NCI-H69 (cell line): ENCODE measurements around the gene ARHGAP42.
"Not testable (repeated sequence)": the region's sequence is repeated elsewhere in the genome, so short reads cannot be mapped to it uniquely, and the experiment has no call there.

Experiments
- DNase-seq: peaks from one replicate; lab custom pipeline; 2025; lab: John Stamatoyannopoulos, UW

Gene ARHGAP42

DNA sequence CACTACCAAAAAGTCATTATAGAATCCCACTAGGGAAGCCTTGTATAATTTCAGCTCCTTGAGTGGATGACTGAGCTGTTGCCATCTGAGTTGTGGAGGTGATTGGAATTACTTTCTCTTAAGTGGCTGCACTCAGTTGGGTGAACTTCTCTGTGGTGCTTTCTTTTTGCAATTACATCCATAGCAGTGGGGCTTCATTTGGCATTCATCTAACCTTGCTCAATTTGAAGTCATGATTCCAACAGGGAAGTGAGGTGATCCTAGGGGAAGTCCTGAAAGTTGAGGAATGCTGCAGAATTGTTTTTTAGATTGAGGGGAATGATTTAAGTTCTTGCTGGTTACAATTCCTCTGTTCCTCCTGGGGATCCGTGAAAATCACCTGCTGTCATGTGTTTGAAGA, 39.6 kb downstream of the ARHGAP42 start:
- DNase-seq, result peak; percentile 62

GRCh38 chr11:100727410-100727809, 40.3 kb downstream of the ARHGAP42 start:
- no peak for DNase-seq

- DNase-seq, result no peak
These were observed 43.2 kb downstream of the ARHGAP42 start for GRCh38 chr11:100730266-100730665.

DNA sequence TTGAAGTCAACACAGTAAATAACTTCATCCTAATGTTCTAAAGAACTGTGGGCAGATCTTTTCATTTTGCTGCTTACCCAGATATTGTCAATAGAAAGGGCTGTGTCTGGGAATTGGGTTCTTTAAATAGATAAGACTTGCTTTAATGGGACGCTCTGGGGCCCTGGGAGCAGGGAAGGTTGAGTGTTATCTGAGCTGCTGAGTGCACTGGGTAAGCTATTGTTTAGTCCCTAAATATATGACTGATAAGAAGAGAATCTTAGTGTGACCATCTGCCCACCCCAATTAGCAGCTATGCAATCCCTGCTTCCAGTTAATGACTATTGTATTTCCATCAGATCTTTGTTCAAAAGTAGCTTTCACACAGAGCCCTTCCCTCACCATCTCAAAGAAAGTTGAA, 44.4 kb downstream of the ARHGAP42 start:
- peak; percentile 18 for DNase-seq

GRCh38 chr11:100732949-100733348, 45.9 kb downstream of the ARHGAP42 start:
- no peak for DNase-seq

DNA sequence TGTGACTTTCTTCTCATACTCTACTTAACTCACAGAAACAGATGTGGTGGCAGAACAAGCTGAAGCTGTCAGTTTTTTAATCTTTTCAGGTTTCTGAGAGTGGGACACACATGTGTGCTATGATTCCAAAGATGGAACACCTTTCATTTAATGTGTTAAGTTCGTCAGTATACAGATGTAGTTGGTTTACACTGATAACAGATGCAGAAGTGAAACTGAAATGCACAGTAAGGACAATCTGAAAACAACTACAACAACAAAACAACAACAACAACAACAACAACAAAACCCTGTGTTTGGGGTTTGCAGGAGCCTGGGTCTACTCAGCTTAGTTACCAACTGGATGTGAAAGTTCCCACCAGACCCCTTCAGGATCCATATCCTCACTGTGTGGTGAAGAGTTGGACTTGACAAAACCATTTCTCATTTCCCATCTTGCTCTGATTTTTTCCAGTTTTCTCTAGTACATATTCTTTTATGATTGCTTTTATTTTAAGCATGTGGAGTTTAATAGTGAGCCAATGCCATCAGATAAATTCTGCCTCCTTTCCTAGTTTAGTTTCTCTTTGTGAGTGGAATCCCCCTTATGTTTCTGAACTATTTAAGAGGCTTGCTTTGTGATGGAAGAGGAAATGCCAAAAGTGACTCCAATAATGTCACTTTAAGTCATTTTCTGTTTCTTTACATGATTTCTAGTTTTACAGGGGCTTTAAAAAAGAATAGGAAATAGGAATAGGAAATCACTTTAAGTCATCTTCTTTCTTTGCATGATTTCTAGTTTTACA, 47.8 kb downstream of the ARHGAP42 start:
- no peak for DNase-seq

DNA sequence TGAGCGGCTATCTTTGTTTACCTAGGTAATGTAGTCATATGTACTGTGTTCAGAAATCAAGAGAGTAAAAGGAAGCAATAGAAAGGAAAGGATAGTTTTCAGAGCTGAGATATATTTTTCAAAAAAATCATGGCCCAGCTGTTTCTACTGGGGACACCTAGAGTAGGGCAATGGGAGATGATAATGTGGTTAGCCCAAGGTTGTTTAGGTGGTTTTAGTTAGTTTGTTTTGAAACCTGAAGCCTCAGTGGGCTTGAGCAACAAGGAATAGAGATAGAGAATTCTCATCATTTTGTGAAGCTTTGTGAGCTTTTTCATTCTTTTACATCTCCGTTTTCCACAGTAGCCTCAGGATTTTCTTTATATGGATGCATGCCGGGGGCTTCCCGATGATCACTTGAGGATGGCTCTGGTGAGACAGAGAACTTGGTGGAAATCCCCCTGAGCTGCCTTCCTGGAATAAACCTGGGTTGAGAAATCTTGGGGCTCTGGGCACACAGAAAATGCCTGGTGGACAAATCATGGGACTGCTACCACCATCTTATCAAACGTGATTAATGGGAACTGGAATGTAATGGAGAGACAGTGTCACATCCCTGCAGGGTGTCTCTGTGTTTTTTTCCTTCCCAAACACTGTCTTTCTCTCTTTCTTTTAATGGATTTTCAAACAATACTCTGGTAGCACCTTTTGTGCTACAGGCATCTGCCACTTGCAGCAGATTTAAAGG, 49.0 kb downstream of the ARHGAP42 start:
- DNase-seq, result peak; percentile 21

- DNase-seq, result no peak
These were observed 51.7 kb downstream of the ARHGAP42 start for GRCh38 chr11:100738701-100739270.

GRCh38 chr11:100739666-100740065, 52.6 kb downstream of the ARHGAP42 start:
- DNase-seq, result no peak

DNA sequence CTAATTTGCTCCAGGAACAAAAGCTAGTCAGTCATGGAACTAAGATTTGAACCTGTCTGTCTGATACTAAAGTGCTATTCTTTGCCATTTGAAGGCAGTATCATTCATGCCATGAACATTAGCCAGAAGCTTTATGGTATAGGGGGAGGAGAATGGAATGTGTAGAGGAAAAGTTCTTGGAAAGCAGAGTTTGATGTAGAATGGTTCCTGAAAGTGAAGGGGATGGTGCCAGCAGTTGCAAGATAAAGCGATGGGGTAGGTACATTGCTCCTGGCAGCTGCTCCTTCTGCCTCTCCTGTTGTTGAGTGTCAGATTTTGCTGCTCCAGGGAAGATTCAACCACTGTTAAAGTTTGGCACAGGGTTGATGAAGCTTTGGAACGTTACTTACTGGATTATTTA, 53.4 kb downstream of the ARHGAP42 start:
- DNase-seq, result no peak

GRCh38 chr11:100741866-100742625, 55.0 kb downstream of the ARHGAP42 start:
- DNase-seq, result no peak

DNA sequence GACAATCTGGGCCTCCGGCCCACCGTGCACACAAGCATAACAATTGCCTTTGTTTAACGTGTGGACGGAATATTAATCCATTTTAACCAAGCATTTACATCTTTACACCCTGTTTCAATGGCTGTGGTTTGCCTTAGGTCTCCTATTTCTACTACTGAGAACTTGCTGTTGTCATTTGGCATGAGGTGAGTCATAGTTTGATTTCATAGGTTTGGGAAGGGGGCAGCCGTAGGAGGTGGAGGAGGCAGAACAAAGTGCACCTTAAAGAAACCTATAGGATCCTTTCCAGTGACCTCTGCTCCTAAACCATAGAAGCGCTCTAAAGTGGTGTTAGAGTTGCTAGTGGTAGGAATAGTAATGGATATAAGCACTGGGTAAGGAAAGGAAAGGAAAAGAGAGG, 59.4 kb downstream of the ARHGAP42 start:
- DNase-seq, result no peak

DNA sequence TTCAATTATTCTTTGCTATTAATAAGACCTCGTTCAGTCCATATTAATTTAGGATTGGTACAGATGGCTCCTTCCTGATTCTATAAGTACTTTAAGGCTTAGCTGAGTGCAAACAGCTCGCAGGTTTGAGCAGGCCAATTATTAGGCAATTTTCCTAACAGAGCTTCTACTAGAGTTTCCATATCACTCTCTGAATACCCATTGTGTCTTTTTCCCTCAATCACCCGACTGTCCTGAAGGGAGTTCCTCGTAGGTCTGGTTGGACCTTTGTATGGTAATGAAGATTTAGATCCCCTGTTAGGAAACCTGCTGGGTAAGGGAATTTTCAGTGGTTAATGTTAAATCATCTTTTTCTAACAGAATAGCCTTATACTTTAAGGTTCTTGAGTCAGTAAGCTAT, 61.1 kb downstream of the ARHGAP42 start:
- no peak for DNase-seq

DNA sequence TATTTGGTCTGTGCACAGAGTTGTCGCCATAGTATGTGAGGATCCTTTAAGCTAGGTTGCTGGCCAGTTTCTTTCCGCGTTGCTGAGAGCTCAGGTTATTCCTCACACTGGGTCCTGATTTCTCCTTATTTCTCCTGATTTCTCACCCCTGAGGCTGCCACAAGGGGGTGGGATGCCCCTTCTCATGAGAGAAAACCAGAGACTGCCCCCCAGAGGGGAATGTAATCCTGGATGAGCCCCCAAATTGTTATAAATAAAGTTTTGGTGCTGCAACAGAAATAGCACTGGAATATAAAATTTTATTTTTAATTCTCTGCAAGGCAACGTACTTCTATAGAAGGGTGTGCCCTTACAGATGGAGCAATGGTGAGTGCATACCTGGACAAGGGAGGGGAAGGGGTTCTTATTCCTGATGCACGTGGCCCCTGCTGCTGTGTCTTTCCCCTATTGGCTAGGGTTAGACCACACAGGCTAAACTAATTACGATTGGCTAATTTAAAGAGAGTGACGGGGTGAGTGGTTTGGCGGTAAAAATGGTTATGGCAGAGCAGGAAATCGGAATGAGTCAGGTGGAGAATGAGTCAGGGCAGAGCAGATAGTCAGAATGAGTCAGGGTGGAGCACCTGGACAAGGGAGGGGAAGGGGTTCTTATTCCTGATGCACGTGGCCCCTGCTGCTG, 62.9 kb downstream of the ARHGAP42 start:
- not testable (repeated sequence) for DNase-seq

- not testable (repeated sequence) for DNase-seq
These were observed 63.4 kb downstream of the ARHGAP42 start for GRCh38 chr11:100750566-100750891.

- peak; percentile 91 for DNase-seq
These were observed 65.5 kb downstream of the ARHGAP42 start for GRCh38 chr11:100752371-100753171.

DNA sequence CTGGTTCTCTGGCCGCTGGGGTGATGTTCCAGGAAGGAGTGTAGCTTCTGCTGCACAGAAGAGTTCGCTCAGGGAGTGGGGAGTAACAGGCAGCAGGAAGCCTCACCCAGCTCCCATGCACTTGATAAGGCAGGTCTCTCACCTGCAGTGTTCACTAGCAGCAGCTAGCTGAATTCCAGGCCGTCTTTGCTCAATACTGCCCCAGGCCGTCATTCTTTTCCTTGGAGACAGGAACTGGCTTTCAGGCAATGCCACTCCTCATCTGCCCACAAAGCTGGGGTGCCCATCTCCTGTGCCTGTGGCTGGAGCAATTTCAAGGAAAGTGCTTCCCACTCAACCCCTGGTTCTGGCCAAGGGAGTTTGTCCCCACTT, 66.1 kb downstream of the ARHGAP42 start:
- DNase-seq, result peak; percentile 77

DNA sequence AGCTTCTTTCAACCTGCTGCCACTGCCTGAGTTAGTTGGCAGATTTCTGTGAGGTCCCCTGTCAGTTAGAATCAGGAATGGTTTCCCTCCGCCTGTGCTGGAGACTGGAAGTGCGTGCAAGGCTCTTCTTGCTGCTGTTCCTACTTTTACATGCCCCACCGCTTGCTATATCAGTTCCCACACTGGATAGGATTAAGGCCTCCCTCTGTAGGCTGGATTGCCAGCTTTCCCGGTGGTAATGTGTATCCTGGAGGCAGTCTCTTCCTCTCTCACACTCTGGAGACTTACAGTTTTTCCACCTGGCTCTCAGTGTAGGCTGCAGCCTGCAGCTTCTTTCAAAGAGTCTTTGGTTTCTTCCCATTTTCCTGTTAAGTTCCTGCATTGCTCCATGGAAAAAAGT, 66.5 kb downstream of the ARHGAP42 start:
- peak; percentile 45 for DNase-seq

DNA sequence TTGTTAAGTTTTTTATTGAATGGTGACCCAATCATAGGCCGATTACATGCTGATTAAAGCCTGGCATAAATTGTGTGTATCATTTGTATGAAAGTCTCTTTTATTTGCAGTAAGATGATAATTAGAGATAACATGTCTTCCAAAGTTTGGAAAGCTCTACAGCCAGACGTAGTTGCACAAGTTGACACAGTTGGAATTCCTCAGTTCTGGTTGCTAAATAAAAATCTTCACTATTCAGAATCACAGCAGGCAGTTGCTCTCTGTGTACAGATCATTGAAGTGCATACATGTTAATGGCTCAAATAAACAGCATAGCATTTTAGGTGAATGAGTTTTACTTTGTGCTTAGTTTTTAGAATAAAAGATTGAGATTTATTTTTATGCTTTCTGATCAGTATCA, 69.5 kb downstream of the ARHGAP42 start:
- DNase-seq, result peak; percentile 71

DNA sequence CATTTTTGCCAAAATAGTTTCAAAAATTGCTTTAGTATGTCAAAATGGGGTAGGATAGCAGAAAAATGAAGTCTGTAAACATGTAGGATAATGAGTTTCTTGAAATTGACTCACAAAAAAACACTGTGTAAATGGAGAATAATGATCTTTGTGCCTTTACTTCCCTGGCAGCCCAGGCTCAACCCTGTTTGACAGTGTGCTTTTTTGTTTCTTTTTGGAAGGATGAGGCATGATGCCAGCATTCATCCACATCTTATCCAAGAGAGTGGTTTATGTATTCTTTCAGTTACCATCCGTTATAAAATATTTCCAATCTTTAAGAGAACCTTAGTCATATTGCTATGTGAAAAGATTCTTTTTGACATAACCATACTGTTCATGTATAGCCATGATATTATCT, 70.6 kb downstream of the ARHGAP42 start:
- no peak for DNase-seq

DNA sequence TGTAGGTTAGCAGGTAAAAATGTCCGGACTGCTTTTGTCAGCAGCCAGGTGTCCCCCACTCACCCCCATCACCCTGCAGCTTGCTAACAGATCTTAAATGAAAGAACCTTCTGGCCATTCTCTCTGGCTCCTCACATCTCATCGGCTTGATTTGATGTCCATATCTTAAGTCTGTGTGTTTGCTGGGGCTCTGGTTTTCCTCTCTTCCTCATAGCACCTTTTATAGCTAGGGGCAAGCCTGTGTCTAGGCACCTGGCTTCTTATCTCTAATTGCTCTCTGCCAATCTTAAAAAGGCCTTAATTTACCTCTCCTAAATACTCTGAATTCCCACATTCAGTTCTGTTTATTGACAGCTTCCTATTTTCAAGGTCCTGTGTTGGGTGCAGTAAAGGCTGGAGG, 72.0 kb downstream of the ARHGAP42 start:
- no peak for DNase-seq
